Fibroblast of villous mesenchyme (primary cell): ENCODE data around the gene CYP4F22. TPM values are rescaled to one million over a fixed set of nuclear protein-coding genes. Genes with fewer than 3 reads are reported as not detected.
"Not testable (repeated sequence)": the region's sequence is repeated elsewhere in the genome, so short reads cannot be mapped to it uniquely, and the experiment has no call there.

Source experiments
- DNase-seq: peaks from one replicate; pipeline ENCODE4 v3.0.0-alpha.2; 2010; ENCODE audit warnings: low read depth
- H3K4me3 ChIP-seq: 2 replicates; pipeline ENCODE4 v1.5.1; 2011; ENCODE audit warnings: low read depth, mild to moderate bottlenecking, low read length
- CTCF ChIP-seq: IDR thresholded peaks from 2 replicates; pipeline ENCODE4 v1.5.1; 2012; ENCODE audit warnings: low read depth, mild to moderate bottlenecking, low read length; ENCODE audit not compliant: insufficient read depth
- total RNA-seq: library from RNA; depleted of rRNA; stranded (reverse); fragments of >200 nt; gene quantifications from 2 replicates; pipeline ENCODE4 v1.2.3, GENCODE V29; 2012

The CYP4F22 gene
- total RNA-seq, 1 donor, result not detected

- no peak for TF ChIP-seq CTCF
- H3K4me3 ChIP-seq, result no peak overlapping the region
- no peak for DNase-seq
Observed at GRCh38 chr19:15468675-15469512, 39.4 kb upstream of the CYP4F22 start.

- H3K4me3 ChIP-seq, result peak overlapping the region; percentile 40
- no peak for DNase-seq
- TF ChIP-seq CTCF, result no peak
Observed at GRCh38 chr19:15469513-15470297, 38.6 kb upstream of the CYP4F22 start.

- TF ChIP-seq CTCF, result no peak
- H3K4me3 ChIP-seq, result no peak overlapping the region
- no peak for DNase-seq
Observed at GRCh38 chr19:15471639-15472101, 36.7 kb upstream of the CYP4F22 start.

- DNase-seq, H3K4me3 ChIP-seq: not testable (repeated sequence)
Observed at GRCh38 chr19:15473821-15474220, 34.5 kb upstream of the CYP4F22 start.

GRCh38 chr19:15475169-15475568 is 33.2 kb upstream of the CYP4F22 start:
- no peak for TF ChIP-seq CTCF
- H3K4me3 ChIP-seq, result no peak overlapping the region
- DNase-seq, result no peak

- TF ChIP-seq CTCF, result no peak
- H3K4me3 ChIP-seq, result no peak overlapping the region
- no peak for DNase-seq
Observed at GRCh38 chr19:15475611-15476010, 32.7 kb upstream of the CYP4F22 start.

- no peak for TF ChIP-seq CTCF
- no peak for DNase-seq
- no peak overlapping the region for H3K4me3 ChIP-seq
Observed at GRCh38 chr19:15476325-15476724, 32.0 kb upstream of the CYP4F22 start.
